ENCODE data around the gene PHGDH.
"Not testable (repeated sequence)": the region's sequence is repeated elsewhere in the genome, so short reads cannot be mapped to it uniquely, and the experiment has no call there.

PHGDH gene

DNA sequence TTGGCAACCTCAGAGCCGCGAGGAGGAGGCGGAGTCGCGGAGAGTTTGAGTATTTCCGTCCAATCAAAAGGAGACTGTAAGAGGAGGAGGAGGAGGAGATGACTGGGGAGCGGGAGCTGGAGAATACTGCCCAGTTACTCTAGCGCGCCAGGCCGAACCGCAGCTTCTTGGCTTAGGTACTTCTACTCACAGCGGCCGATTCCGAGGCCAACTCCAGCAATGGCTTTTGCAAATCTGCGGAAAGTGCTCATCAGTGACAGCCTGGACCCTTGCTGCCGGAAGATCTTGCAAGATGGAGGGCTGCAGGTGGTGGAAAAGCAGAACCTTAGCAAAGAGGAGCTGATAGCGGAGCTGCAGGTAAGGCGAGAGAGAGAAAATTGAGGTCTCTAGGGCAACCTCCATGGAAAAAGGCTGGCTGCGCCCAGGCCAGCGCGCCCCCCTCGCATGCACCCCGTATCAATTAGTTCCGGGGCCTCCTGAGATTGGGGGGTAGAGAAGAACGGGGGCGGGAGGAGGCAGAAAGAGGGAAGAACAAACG lies at the start of gene PHGDH:
Gene PHGDH (plus strand): TSS at position 131 of the 538 bp plus-strand sequence. CDS start 89 bp downstream, at position 220.
- peak; percentile 33 to 39 for DNase-seq

DNA sequence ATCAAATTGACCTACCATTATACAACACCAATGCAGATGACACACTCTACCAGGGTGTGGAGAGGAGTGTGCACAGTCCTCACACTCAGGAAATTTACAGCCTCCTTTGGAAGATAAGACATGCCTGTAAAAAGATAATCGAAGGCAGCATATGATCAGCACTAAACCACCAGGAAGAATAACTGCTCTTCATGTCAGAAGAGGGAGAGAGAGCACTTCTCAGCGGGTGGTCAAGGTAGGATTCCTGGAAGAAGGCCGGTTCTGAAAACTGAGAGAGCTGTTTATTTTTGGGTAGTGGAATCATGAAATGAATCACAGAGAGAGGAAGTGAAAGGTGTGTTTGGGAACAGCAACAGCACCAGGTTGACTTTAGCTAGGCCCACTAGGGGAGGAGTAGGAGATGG lies 49.7 kb upstream of the PHGDH start:
- no peak for DNase-seq

DNA sequence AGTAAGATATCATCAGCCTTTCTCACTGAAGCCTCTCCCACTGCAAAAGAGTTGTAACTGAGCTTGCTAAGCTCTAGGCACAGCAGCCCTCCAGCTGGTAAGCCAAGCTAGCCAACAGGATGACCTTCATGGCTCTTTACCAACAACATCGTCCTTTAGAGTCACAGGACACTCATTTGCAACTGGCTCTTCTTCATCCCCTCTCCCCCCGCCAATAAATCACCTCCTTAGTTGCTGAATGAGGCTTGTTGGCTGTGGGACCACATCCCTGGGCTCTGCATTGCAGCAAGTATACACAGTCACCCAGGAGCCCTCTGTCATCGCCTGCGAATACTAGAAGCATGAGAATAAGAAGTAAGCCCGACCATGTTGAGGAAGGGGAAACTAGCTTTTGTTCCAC lies 47.7 kb upstream of the PHGDH start:
- DNase-seq = no peak

- no peak for DNase-seq
Measured at GRCh38 chr1:119667173-119667572, 44.6 kb upstream of the PHGDH start.

DNA sequence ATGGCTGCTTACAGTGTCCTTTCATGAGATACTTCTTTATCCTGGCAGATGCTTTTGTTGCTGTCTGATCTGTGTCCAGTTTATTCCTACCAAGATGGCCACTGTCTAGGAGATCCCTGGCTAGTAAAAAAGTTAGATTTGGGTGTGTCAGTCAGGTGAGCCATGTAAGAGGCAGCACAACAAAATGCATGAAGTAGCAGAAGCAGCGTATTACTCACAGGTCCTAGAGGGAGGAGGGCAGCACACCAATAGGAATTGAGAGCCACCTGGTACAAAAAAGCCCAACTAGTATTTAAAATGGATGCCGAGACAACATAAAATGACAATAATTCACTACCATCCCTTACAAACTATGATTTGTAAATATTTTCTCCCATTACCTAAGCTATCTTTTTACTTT lies 40.8 kb upstream of the PHGDH start:
- DNase-seq = no peak

GRCh38 chr1:119673171-119673940 lies 38.4 kb upstream of the PHGDH start:
- DNase-seq = no peak

- DNase-seq = no peak
Measured at GRCh38 chr1:119674111-119674526, 37.6 kb upstream of the PHGDH start.

DNA sequence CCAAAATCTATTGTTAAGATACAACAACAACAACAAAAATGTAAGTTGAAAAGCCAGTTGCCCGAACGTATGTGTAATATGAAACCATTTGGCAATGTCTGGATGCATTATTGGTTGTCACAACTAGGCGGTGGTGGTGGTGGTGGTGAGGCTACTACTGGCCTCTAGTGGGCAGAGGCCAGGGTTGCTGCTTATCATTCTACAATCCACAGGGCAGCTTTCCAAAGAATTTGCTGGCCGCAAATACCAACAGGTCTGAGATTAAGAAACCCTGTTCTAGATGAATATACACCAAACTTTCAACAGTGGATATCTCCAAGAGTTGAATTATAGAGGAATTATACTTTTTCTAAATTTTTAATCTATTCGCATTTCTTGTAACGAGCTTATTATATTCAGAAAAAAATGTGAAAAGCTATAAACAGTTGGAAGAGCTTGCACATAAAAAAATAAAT lies 36.9 kb upstream of the PHGDH start:
- peak; percentile 20 to 23 for DNase-seq

DNA sequence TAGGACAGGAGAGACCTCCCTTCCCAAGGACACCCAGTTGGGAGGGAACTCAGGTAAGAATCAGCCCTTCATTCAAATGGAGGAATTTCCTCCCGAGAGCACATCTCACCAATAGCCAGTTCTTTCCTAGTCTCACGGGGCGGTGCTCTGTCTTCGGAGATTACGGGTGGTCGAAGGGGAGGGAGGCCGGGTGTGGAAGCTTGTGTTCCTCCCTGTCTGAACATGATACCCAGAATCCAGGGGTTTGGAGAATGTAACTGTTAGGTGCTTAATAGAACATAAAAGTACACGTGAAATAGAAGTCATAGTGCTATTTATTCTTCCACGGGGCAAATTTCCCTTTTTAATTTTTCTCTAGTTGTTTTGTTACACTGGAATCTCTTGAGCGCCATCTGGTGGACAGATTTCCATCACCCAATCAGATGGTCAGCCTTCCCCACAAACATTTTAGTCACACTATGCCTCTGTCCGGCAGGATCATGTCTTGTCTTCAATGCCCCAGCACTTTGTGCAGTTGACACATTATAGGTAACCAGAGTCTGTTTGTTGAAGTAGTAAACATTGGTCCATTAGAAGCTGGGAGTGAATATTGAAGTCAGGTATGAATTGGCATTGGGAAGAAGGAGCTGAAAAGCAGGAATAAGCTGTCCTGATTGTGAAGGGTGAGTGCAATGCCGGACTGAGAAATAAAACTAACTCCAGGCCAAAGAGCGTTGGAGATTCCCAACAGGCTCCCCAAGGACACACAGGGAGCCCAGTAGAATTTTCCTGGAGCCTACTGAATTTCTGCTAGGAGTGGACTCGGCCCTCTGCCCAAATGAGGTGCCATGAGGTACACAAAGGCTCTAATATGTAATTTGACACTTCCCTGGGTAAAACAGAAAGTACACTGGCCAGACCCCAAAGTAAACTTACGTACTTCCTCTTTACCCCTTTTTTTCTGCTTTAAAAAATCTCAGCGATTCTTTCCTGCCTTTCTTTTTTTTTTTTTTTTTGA lies 36.1 kb upstream of the PHGDH start:
- DNase-seq = peak; percentile 57 to 64

DNA sequence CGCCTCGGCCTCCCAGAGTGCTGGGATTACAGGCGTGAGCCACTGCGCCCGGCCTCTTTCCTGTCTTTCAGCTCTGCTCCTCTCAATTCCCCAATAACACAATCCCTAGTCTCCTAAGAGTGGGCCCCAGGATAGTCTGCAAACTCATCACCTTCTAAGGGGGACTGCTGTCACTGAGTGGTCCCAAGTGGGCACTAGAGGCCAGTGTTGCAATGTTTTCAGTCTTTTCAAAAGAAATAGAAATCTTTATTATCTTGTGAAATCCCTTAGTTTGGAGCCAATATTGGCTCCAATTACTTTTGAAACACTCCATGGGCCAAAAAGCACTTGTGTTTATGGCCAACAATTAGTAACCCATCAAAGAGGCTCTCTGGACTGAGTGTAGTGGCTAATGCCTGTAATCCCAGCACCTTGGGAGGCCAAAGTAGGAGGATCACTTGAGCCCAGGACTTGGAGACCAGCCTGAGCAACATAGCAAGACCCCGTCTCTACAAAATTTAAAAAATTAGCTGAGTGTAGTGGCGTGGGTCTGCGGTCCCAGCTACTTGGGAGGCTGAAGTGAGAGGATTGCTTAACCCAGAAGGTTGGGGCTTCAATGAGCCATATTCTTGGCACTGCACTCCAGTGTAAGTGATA lies 35.0 kb upstream of the PHGDH start:
- no peak for DNase-seq

DNA sequence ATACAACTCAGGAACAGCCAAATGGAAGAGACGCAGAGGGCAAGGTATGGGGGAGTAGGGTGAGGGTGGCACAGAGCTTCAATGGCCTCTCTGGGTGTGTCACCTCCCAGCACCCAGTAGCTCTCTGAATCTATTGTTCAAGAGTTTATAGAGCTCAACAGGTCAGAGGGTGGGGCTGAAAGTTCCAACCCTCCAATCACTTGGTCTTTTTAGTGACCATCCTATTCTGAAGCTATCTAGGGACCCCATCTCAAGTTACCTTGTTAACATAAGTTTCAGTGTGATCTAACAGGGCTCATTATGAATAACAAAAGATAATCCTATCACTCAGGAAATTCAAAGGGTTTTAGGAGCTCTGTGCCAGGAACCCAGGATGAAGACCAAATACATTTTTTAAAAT lies 32.5 kb upstream of the PHGDH start:
- no peak for DNase-seq

GRCh38 chr1:119680193-119680592 lies 31.5 kb upstream of the PHGDH start:
- DNase-seq = no peak

DNA sequence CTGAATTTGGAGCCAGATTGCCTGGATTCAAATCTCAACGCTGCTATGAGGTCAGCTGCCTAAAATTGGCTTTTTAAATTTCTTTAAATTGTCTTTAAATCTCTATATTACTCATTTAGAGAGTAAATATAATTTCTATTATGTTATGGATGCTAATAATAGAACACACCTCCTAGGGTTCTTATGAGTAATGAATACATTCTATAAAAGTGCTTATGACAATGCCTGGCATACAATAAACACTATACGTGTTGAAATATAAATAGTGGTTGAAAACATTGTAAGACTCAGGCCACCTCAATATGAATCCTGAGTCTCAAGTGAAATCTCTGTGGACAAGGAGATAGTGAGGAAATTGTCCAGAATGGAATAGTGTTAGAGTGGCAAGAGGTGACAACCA lies 31.0 kb upstream of the PHGDH start:
- no peak for DNase-seq

DNA sequence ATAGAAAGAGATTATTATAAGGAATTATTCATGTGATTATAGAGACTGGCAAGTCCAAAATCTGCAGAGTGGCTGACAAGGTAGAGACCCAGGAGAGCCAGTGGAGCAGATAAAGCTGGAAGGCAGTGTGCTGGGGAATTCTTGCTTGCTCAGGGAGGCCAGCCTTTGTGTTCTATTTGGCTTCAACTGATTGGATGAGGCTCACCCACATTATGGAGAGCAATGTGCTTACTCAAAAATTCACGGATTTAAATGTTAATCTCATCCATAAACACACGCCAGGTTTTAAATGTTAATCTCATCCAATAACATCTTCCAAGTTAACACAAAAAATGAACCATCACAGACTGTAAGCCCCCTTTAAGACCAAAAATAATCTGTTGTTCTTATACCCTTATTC lies 30.2 kb upstream of the PHGDH start:
- no peak for DNase-seq

- no peak for DNase-seq
Measured at GRCh38 chr1:119682141-119682540, 29.6 kb upstream of the PHGDH start.

GRCh38 chr1:119683893-119684292 lies 27.8 kb upstream of the PHGDH start:
- DNase-seq = no peak

GRCh38 chr1:119686661-119687060 lies 25.1 kb upstream of the PHGDH start:
- DNase-seq = no peak

DNA sequence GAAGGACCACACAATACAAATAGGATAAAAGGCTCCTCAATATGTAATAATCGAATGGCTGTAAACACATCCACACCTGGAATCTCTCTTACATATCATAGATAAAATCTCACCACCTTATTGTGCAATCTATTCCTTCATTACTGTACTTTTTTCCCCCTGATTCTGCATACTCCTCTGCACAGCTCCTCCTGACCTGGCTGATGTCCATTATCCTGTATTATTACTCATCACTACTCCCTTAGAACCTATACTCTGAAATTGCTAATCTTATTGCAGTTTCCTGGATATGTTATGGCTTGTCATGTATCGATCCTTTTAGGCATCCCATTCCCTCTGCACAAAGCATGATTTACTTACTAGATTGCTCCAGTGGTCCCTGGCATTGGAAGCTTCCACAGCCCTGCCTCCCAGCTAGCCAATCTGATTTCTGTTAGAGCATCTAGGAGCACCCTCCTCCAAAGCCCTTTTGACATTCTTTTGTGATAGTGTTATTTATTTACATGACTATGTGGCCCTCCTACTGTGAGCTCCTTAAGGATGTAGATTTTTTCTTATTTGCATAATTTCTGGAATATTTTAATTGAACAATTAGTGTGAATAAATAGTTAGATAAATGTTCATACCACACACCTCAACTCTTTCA lies 24.2 kb upstream of the PHGDH start:
- no peak for DNase-seq

DNA sequence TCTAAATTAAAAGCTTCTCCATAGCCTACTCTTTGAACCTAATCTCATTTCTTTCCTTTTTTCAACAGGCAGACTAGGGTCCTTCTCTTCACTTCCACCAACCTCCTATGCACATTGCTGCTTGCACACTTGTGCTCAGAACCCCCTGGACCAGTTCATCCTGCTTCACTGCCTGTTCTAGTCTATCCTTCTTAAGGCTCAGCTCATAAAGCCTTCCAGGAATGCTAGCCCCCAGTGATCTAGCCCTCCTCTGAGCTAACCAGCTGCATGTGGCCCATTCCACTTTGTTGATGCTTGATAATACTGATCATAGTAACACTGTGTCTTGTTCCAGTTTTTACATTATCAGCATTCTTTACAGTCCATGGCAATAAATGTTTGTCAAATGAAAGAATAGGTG lies 22.9 kb upstream of the PHGDH start:
- DNase-seq = no peak

DNA sequence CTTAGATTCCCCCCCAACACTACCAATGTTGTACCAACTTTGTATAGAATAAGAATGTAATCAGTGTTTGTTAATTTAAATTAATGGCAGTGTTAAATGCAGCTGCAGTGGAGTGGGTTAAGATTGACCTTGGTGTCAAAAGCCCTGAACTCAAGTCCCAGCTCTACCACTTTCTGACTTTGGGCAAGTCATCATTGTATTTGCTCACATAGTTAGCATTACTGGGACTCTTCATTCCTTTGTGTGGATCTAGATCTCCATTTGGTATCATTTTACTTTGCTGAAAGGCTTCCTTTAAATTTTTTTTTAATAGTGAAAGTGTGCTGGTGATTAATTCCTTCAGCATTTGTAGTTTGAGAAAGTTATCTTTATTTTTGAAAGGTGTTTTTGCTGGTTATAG lies 22.2 kb upstream of the PHGDH start:
- DNase-seq = no peak

GRCh38 chr1:119696863-119697262 lies 14.9 kb upstream of the PHGDH start:
- DNase-seq = not testable (repeated sequence)

- DNase-seq = no peak
Measured at GRCh38 chr1:119697598-119697997, 14.1 kb upstream of the PHGDH start.
